Endodermal cell (in vitro differentiated cells): ENCODE results near the gene SPDYA. TPM values are rescaled to one million over a fixed set of nuclear protein-coding genes. Genes with fewer than 3 reads are reported as not detected.

Experiments
- DNase-seq: peaks from one replicate; pipeline ENCODE4 v3.0.0-alpha.2; 2017
- H3K27ac ChIP-seq: 2 replicates; pipeline ENCODE4 v1.5.1; 2013; ENCODE audit warnings: mild to moderate bottlenecking, low read depth, low read length, moderate library complexity
- H3K27me3 ChIP-seq: 2 replicates; pipeline ENCODE4 v1.6.1; 2013; ENCODE audit warnings: mild to moderate bottlenecking, low read length, moderate library complexity; ENCODE audit not compliant: insufficient read depth, control insufficient read depth, poor library complexity, severe bottlenecking
- H3K36me3 ChIP-seq: 2 replicates; pipeline ENCODE4 v1.7.0; 2013; ENCODE audit warnings: mild to moderate bottlenecking, low read length, moderate library complexity; ENCODE audit not compliant: control insufficient read depth, insufficient read depth
- H3K4me1 ChIP-seq: one replicate; pipeline ENCODE4 v1.7.0; 2013; ENCODE audit warnings: low read length; ENCODE audit not compliant: control insufficient read depth, insufficient read depth
- H3K4me3 ChIP-seq: 2 replicates; pipeline ENCODE4 v1.5.1; 2013; ENCODE audit warnings: mild to moderate bottlenecking, low read length, moderate library complexity
- H3K9ac ChIP-seq: 2 replicates; pipeline ENCODE4 v1.6.1; 2013; ENCODE audit warnings: mild to moderate bottlenecking, low read length, moderate library complexity; ENCODE audit not compliant: poor library complexity, severe bottlenecking; ENCODE audit errors: extremely low read depth
- H3K9me3 ChIP-seq: 2 replicates; pipeline ENCODE4 v1.6.1; 2013; ENCODE audit warnings: mild to moderate bottlenecking, low read length, moderate library complexity; ENCODE audit not compliant: control insufficient read depth
- H3K27ac Mint-ChIP-seq: 2 replicates; pipeline ENCODE4 v1.8.0; 2020; ENCODE audit warnings: mixed read lengths
- H3K27me3 Mint-ChIP-seq: 2 replicates; pipeline ENCODE4 v1.8.0; 2021; ENCODE audit warnings: mild to moderate bottlenecking, mixed read lengths; ENCODE audit not compliant: insufficient read depth
- H3K36me3 Mint-ChIP-seq: 2 replicates; pipeline ENCODE4 v1.8.0; 2020; ENCODE audit warnings: low read depth, mixed read lengths
- H3K4me1 Mint-ChIP-seq: 2 replicates; pipeline ENCODE4 v1.8.0; 2020; ENCODE audit warnings: mixed read lengths
- H3K4me3 Mint-ChIP-seq: 2 replicates; pipeline ENCODE4 v1.8.0; 2020; ENCODE audit warnings: mild to moderate bottlenecking, moderate library complexity, mixed read lengths
- H3K9me3 Mint-ChIP-seq: 2 replicates; pipeline ENCODE4 v1.8.0; 2020; ENCODE audit warnings: mild to moderate bottlenecking, mixed read lengths
- WGBS, 2 experiments: methylation state at CpG; one replicate each; pipeline versions ENCODE4 v1.1.5 to v1.1.7; 2013; ENCODE audit warnings: missing lambda C conversion rate in 2 of 2, mixed read lengths in 1 of 2; ENCODE audit not compliant: insufficient coverage in 1 of 2, insufficient read length in 1 of 2; 5-methylcytosine and 5-hydroxymethylcytosine counted together
- total RNA-seq, 2 donors: library from RNA; stranded (reverse); fragmentation: NEBNext Ultra II Directional in 1 of 2; extraction: Animal tissue kit (Norgen Biotek cat#: 25700) in 1 of 2; gene quantifications; 2 replicates in 1 of 2; 3 replicates in 1 of 2; pipeline ENCODE4 v1.2.1, GENCODE V29; 2021
- TF ChIP-seq, protein P1 (sequence below): fragments of 200-600 bp; sonication (generic); conservative IDR thresholded peaks from 2 replicates; pipeline ENCODE4 v1.5.0; 2021; ENCODE audit warnings: antibody characterized with exemption, mild to moderate bottlenecking

SPDYA gene
- total RNA-seq, 2 donors from 2014 or later: 0.91 to 1.6 TPM

DNA sequence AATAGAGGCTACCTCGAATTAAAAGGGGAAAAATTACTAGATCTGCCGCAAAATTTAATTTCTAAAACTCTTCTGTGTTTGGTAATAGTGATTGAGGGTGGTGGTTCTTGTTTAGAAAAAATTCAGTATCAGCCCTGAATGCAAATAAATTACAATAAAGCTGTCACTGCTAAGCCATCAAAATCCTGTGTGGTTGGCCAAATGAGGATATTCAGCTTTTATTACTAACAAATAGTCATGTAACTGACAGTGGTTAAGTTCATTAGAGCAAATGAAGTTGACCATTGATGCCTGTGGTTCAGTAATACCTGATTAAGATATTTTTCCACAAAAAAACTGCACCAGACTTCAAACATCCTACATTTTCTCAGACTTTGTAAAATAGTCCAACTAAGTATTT, 44.6 kb upstream of the SPDYA start:
- Histone ChIP-seq H3K9ac (no peak overlapping the region), H3K36me3 (peaks cover 22% of the 10 kb centered on the region), H3K27me3 (no peaks in the 10 kb centered on the region), H3K9me3 (peaks cover 12% of the 10 kb centered on the region), H3K4me1 (no peaks in the 10 kb centered on the region), H3K4me3 (no peak overlapping the region), H3K27ac (no peak overlapping the region)
- Mint-ChIP-seq H3K27ac (no peak overlapping the region), H3K27me3 (no peaks in the 10 kb centered on the region), H3K4me1 (no peaks in the 10 kb centered on the region), H3K36me3 (peaks cover 41% of the 10 kb centered on the region), H3K9me3 (peaks cover 8% of the 10 kb centered on the region), H3K4me3 (no peak overlapping the region)
- 98% methylated on average over 2 of the region's 2 CpGs; no CpG with 5 or more reads in 1 of the 2 experiments for WGBS, 2 experiments
- TF ChIP-seq, protein P1, sequence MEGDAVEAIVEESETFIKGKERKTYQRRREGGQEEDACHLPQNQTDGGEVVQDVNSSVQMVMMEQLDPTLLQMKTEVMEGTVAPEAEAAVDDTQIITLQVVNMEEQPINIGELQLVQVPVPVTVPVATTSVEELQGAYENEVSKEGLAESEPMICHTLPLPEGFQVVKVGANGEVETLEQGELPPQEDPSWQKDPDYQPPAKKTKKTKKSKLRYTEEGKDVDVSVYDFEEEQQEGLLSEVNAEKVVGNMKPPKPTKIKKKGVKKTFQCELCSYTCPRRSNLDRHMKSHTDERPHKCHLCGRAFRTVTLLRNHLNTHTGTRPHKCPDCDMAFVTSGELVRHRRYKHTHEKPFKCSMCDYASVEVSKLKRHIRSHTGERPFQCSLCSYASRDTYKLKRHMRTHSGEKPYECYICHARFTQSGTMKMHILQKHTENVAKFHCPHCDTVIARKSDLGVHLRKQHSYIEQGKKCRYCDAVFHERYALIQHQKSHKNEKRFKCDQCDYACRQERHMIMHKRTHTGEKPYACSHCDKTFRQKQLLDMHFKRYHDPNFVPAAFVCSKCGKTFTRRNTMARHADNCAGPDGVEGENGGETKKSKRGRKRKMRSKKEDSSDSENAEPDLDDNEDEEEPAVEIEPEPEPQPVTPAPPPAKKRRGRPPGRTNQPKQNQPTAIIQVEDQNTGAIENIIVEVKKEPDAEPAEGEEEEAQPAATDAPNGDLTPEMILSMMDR: no peak
- DNase-seq: no peak

DNA sequence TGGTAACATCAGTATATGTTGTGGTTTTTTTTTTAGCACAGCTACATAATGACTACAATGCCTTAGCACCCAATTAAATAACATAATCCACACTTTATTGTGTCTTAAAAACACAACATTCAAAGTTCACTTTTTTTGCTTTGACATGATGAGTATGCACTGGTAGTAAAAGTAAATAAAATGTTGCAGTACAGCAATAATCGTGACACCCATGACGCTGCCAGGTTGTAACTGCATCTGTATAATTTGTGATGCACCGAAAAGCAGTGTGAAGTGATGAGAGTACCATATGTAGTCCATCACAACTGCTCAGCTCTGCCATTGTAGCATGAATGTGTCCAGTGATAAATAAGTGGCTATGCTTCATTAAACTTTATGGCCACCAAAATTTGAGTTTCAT, 43.3 kb upstream of the SPDYA start:
- no peaks in the 10 kb centered on the region for H3K27me3 Mint-ChIP-seq
- DNase-seq: no peak
- no peaks in the 10 kb centered on the region for H3K27me3 ChIP-seq
- H3K27ac Mint-ChIP-seq: no peak overlapping the region
- TF ChIP-seq, protein P1: no peak
- 95 to 100% methylated on average over 3 of the region's 3 CpGs for WGBS, 2 experiments
- H3K27ac ChIP-seq: no peak overlapping the region
- peaks cover 16% of the 10 kb centered on the region for H3K36me3 ChIP-seq
- no peaks in the 10 kb centered on the region for H3K4me1 Mint-ChIP-seq
- H3K36me3 Mint-ChIP-seq: peaks cover 34% of the 10 kb centered on the region
- no peak overlapping the region for H3K9ac ChIP-seq
- H3K4me3 ChIP-seq: no peak overlapping the region
- no peaks in the 10 kb centered on the region for H3K4me1 ChIP-seq
- peaks cover 8% of the 10 kb centered on the region for H3K9me3 Mint-ChIP-seq
- H3K9me3 ChIP-seq: peaks cover 12% of the 10 kb centered on the region
- H3K4me3 Mint-ChIP-seq: no peak overlapping the region

DNA sequence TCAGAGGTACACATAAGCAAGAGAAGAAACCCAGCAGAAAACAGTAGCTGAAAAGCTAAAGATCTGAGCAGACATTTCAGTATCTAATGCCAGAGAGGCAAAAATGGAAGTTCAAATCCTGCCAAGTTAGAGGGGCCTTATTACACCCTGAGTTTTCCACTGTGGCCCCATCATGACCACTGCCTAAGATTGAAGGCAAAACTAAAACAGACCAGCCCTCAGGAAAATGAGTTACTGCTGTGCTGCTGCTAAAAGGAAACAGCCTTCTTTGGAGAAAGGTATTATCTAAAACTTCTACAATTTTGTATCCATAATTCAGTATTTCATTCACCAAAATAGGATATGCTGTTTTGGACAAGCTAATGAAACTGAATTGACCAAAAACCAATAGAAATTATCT, 42.2 kb upstream of the SPDYA start:
- Mint-ChIP-seq H3K27me3 (no peaks in the 10 kb centered on the region), H3K4me1 (no peaks in the 10 kb centered on the region), H3K27ac (no peak overlapping the region), H3K9me3 (peaks cover 8% of the 10 kb centered on the region), H3K36me3 (peaks cover 25% of the 10 kb centered on the region), H3K4me3 (no peak overlapping the region)
- no peaks in the 10 kb centered on the region for H3K27me3 ChIP-seq
- peaks cover 12% of the 10 kb centered on the region for H3K9me3 ChIP-seq
- no peak for DNase-seq
- TF ChIP-seq, protein P1: no peak
- peaks cover 7% of the 10 kb centered on the region for H3K36me3 ChIP-seq
- no peak overlapping the region for H3K27ac ChIP-seq
- no peak overlapping the region for H3K9ac ChIP-seq
- H3K4me1 ChIP-seq: no peaks in the 10 kb centered on the region
- H3K4me3 ChIP-seq: no peak overlapping the region
